GM12864 (cell line): ENCODE data around the gene PHEX.
"Not testable (repeated sequence)": the region's sequence is repeated elsewhere in the genome, so short reads cannot be mapped to it uniquely, and the experiment has no call there.

ENCODE experiments used
- DNase-seq: peaks from one replicate; pipeline ENCODE4 v3.0.0-alpha.2; 2011; ENCODE audit warnings: low read depth
- H3K4me3 ChIP-seq: 2 replicates; pipeline ENCODE4 v1.5.1; 2011; ENCODE audit warnings: mild to moderate bottlenecking, low read depth, low read length, control low read depth
- CTCF ChIP-seq: IDR thresholded peaks from 2 replicates; pipeline ENCODE4 v1.5.1; 2011; ENCODE audit warnings: low read depth, mild to moderate bottlenecking, moderate library complexity, low read length, control low read depth, inconsistent platforms; ENCODE audit errors: missing control alignments

The PHEX gene

GRCh38 chrX:22273714-22274317 is 241.7 kb downstream of the PHEX start:
- DNase-seq: no peak
- H3K4me3 ChIP-seq: no peak overlapping the region
- TF ChIP-seq CTCF: no peak

GRCh38 chrX:22276781-22277180 is 244.7 kb downstream of the PHEX start:
- DNase-seq: no peak
- H3K4me3 ChIP-seq: no peak overlapping the region
- no peak for TF ChIP-seq CTCF

GRCh38 chrX:22278375-22278774 is 246.2 kb downstream of the PHEX start:
- DNase-seq: no peak
- no peak for TF ChIP-seq CTCF
- no peak overlapping the region for H3K4me3 ChIP-seq

GRCh38 chrX:22289209-22289608 is 257.1 kb downstream of the PHEX start:
- not testable (repeated sequence) for DNase-seq, H3K4me3 ChIP-seq

GRCh38 chrX:22296871-22297270 is 264.7 kb downstream of the PHEX start:
- DNase-seq: no peak
- no peak for TF ChIP-seq CTCF
- H3K4me3 ChIP-seq: no peak overlapping the region

GRCh38 chrX:22300130-22300529 is 268.0 kb downstream of the PHEX start:
- TF ChIP-seq CTCF: no peak
- no peak overlapping the region for H3K4me3 ChIP-seq
- DNase-seq: no peak
